Heart right ventricle (tissue), 16 donors: ENCODE results near the gene TNS3. TPM values are rescaled to one million over a fixed set of nuclear protein-coding genes. Genes with fewer than 3 reads are reported as not detected.

Experiments
- ATAC-seq, 8 donors: fragments of 200-7000 bp; cut with Tn5 transposase; one replicate each; pipeline ENCODE4 v1.9.1; 2020; ENCODE audit warnings: mild to moderate bottlenecking in 8 of 8, moderate library complexity in 8 of 8, moderate number of reproducible peaks in 1 of 8
- DNase-seq, 2 donors: peaks; one replicate each; pipeline ENCODE4 v3.0.0-alpha.2; 2020
- H3K27ac ChIP-seq, 10 donors: fragments of 200-600 bp; sonication (generic) in 2 of 10; one replicate each; pipeline versions ENCODE4 v1.5.0 to v1.8.0; 2020 to 2022; ENCODE audit warnings: mild to moderate bottlenecking in 3 of 10
- H3K27me3 ChIP-seq, 7 donors: fragments of 200-600 bp; one replicate each; pipeline ENCODE4 v1.8.0; 2021 to 2022; ENCODE audit warnings: mild to moderate bottlenecking in 2 of 7
- H3K36me3 ChIP-seq, 9 donors: fragments of 200-600 bp; sonication (generic) in 1 of 9; one replicate each; pipeline versions ENCODE4 v1.5.0 to v1.8.0; 2020 to 2022; ENCODE audit warnings: mild to moderate bottlenecking in 2 of 9
- H3K4me1 ChIP-seq, 9 donors: fragments of 200-600 bp; sonication (generic) in 1 of 9; one replicate each; pipeline versions ENCODE4 v1.5.0 to v1.8.0; 2020 to 2022; ENCODE audit warnings: mild to moderate bottlenecking in 4 of 9
- H3K4me3 ChIP-seq, 10 donors: fragments of 200-600 bp; sonication (generic) in 2 of 10; one replicate each; pipeline versions ENCODE4 v1.5.0 to v1.8.0; 2020 to 2022; ENCODE audit warnings: mild to moderate bottlenecking in 7 of 10, moderate library complexity in 2 of 10
- H3K9me3 ChIP-seq, 11 donors: fragments of 200-600 bp in 10 of 11; sonication (generic) in 2 of 11; one replicate each; pipeline versions ENCODE4 v1.5.0 to v1.8.0; 2013 to 2022; ENCODE audit warnings: mild to moderate bottlenecking in 2 of 11, control low read depth in 1 of 11, moderate library complexity in 1 of 11
- WGBS, 2 donors: extraction: QIAGEN DNeasy Blood & Tissue Kit; methylation state at CpG; one replicate each; pipeline ENCODE4 v1.1.7; 2013; ENCODE audit warnings: inconsistent platforms in 1 of 2; 5-methylcytosine and 5-hydroxymethylcytosine counted together
- intact Hi-C, 10 donors: fragments of 100-400 bp; cut with DNase I; formaldehyde crosslinking; loops; one replicate each; pipeline versions ENCODE4 v1.11.1 to v1.14.2; 2022
- polyA plus RNA-seq, 2 donors: library from polyadenylated mRNA; stranded (reverse); fragments of 200-250 nt; gene quantifications; one replicate each; pipeline ENCODE4 v1.2.3, GENCODE V29; 2013
- total RNA-seq, 10 donors: library from RNA; stranded (reverse); fragmentation: NEBNext Ultra II Directional in 3 of 10; extraction: Animal tissue kit (Norgen Biotek cat#: 25700) in 3 of 10; gene quantifications; one replicate each; pipeline versions ENCODE4 v1.2.1 to v1.2.4, GENCODE V29; 2021 to 2023
- TF ChIP-seq, protein P1 (sequence below), 9 donors: fragments of 200-600 bp; sonication (generic) in 2 of 9; IDR thresholded peaks; one replicate each; pipeline versions ENCODE4 v1.5.0 to v1.8.0; 2021 to 2022; ENCODE audit warnings: antibody characterized with exemption in 9 of 9, mild to moderate bottlenecking in 5 of 9, moderate library complexity in 1 of 9
- donor health status: Arrhythmogenic right ventricular cardiomyopathy.
- donor health status: ischemic (EF 13 %, LVEDD 7.1; RV severe dilation, severe dysfunction).
- donor health status: healthy with polysubstance abuse.
- donor health status: DM: no; HTN: yes; CAD: no.
- donor health status: DM: no; HTN: no; CAD: no.
- donor health status: ischemic (EF 25% LVEDD 6.9; RV normal size, moderate dysfunction).
- donor health status: ischemic (EF 25% LVEDD 5.7; RV mildly dilated, moderate dysfunction).
- donor health status: healthy.
- donor health status: DM: yes; HTN: yes; CAD: no.
- donor health status: Ischemic cardiomyopathy.
- donor health status: ischemic (EF 35%, LVEDD 5.7; RV mildly dilated, moderate dysfunction).
- donor health status: nonischemic (EF 11% LVEDD 7.7; RV severe dilation, severe dysfunction).
- donor health status: DM: yes; HTN: yes; CAD: no.
- donor health status: PGD.
- donor health status: ischemic (EF 29% LVEDD 5.4; RV normal size, mild dysfunction).
- donor health status: nonischemic (EF 23%, LVEDD 6.1; RV moderate dilation, normal function).

Gene TNS3
- total and polyA plus RNA-seq, 12 donors = 6.7 to 74.2 (median 34.0) TPM

DNA sequence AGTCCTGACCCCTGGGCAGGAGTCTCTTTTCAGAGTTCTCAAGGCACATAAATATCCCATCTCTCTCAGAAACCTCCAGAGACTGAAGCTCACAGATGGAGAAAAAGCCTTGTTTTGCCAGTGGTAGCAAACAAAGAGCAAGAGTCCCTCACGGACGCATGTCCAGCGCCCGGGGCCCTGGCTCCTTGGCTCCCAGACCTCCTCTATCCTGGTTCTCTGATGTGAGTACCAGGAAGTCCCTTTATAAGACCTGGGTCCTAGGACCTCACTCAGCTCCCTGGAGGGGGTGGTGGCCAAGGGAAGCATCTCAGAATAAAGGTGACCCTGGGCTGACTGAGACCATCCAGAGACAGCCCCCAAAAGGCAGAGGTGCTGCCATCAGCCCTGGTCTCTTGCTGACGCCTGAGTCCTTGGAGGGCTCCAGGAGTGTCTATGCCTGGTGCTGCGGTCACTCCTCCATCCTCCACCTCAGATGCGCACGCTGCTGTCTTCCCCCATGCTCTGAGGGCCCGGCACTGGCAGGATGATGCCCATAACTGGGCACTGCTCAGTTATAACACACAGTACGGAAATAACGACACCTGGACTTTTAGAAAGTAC, 221.5 kb downstream of the TNS3 start:
- Histone ChIP-seq H3K27me3 (no peaks in the 10 kb centered on the region), H3K4me1 (peaks cover 0 to 36% (median 15%) of the 10 kb centered on the region in 9 donors), H3K9me3 (no peaks in the 10 kb centered on the region), H3K36me3 (peaks cover 0 to 30% (median 0%) of the 10 kb centered on the region in 9 donors), H3K4me3 (no peak overlapping the region), H3K27ac (peak overlapping the region in 5 of 10 donors; percentile 50 to 75 (median 65))
- TF ChIP-seq, protein P1, sequence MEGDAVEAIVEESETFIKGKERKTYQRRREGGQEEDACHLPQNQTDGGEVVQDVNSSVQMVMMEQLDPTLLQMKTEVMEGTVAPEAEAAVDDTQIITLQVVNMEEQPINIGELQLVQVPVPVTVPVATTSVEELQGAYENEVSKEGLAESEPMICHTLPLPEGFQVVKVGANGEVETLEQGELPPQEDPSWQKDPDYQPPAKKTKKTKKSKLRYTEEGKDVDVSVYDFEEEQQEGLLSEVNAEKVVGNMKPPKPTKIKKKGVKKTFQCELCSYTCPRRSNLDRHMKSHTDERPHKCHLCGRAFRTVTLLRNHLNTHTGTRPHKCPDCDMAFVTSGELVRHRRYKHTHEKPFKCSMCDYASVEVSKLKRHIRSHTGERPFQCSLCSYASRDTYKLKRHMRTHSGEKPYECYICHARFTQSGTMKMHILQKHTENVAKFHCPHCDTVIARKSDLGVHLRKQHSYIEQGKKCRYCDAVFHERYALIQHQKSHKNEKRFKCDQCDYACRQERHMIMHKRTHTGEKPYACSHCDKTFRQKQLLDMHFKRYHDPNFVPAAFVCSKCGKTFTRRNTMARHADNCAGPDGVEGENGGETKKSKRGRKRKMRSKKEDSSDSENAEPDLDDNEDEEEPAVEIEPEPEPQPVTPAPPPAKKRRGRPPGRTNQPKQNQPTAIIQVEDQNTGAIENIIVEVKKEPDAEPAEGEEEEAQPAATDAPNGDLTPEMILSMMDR (IDR thresholded peaks at IDR 0.05) = no peak
- DNase-seq (no peak), ATAC-seq (peak in 1 of 8 donors; percentile 5)
- WGBS, 2 donors = 96 to 98% methylated on average over 11 of the region's 11 CpGs
- intact Hi-C loops = no loop called here

DNA sequence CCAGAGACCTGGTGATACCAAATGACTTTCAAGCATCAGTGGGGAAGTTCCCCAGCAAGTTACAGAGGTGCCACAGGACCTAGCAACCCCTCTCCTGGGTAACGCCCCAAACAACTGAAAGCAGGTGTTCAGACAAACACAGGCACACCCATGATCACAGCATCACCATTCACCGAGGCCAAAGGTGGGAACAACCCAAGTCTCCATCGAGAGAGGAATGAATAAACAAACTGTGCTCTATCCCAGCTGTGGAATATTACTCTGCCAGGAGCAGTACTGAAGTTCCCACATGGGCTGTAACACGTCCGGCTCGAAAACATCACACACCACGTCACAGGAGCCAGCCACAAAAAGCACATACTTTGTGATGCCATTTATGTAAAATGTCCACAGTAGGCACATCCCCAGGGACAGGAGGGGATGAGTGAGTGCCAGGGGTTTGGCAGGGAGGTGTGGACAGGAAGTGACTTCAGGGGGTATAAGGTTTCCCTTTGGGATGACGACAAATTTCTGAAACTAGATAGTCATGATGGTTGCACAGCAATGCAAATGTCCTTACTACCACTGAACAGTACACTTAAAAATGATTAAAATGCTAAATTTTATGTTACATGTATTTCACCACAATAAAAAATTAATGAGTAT, 222.8 kb downstream of the TNS3 start:
- ATAC-seq (no peak), DNase-seq (no peak)
- 96 to 98% methylated on average over 8 of the region's 8 CpGs for WGBS, 2 donors
- Histone ChIP-seq H3K9me3 (no peaks in the 10 kb centered on the region), H3K36me3 (peaks cover 0 to 23% (median 0%) of the 10 kb centered on the region in 9 donors), H3K4me3 (no peak overlapping the region), H3K27ac (no peak overlapping the region), H3K27me3 (no peaks in the 10 kb centered on the region), H3K4me1 (peaks cover 0 to 49% (median 21%) of the 10 kb centered on the region in 9 donors)
- intact Hi-C loops = no loop called here
- TF ChIP-seq, protein P1 (IDR thresholded peaks at IDR 0.05) = no peak

DNA sequence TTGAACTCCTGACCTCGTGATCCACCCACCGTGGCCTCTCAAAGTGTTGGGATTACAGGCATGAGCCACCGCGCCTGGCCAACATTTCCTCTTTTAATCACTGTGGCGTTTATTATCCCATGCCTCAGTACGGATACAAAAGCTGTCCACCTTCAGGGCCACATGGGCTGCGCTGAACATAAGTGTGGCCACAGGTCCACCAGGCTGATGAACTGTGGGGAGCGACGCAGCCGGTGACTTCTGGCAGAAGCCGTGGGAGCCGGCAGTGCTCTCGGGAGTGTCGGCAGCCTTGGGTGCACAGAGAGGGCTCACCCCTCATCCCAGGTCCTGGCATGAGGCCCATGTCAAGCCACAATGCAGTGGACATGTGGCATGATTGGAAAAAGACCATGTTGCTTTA, 223.6 kb downstream of the TNS3 start:
- DNase-seq = no peak
- H3K9me3 ChIP-seq = no peaks in the 10 kb centered on the region
- ATAC-seq = no peak
- 87 to 89% methylated on average over 14 of the region's 14 CpGs for WGBS, 2 donors
- H3K4me3 ChIP-seq = no peak overlapping the region
- intact Hi-C loops = no loop called here
- TF ChIP-seq, protein P1 (IDR thresholded peaks at IDR 0.05) = no peak
- H3K36me3 ChIP-seq = peaks cover 0 to 16% (median 0%) of the 10 kb centered on the region in 9 donors
- no peaks in the 10 kb centered on the region for H3K27me3 ChIP-seq
- H3K4me1 ChIP-seq = peaks cover 0 to 49% (median 21%) of the 10 kb centered on the region in 9 donors
- H3K27ac ChIP-seq = no peak overlapping the region

DNA sequence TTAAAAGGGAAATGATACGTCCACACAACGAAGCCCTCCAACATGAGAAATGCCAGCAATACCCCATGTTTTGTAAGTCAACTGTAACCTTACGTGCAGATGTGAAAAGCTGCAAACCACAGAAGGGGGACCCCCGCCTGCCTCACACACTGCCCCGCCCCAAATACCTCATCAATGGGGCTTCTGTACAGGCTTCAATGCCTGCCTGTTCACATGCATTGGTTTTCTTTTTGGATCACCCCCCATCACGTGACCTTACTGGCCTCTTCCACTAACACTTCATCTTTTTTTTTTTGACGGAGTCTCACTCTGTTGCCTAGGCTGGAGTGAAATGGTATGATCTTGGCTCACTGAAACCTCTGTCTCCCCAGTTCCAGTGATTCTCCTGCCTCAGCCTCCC, 224.0 kb downstream of the TNS3 start:
- 93 to 95% methylated on average over 7 of the region's 7 CpGs for WGBS, 2 donors
- no peaks in the 10 kb centered on the region for H3K9me3 ChIP-seq
- H3K4me3 ChIP-seq = no peak overlapping the region
- H3K4me1 ChIP-seq = peaks cover 0 to 49% (median 21%) of the 10 kb centered on the region in 9 donors
- peaks cover 0 to 17% (median 0%) of the 10 kb centered on the region in 9 donors for H3K36me3 ChIP-seq
- TF ChIP-seq, protein P1 (IDR thresholded peaks at IDR 0.05) = no peak
- no peak for DNase-seq
- intact Hi-C loops = loop anchor here in 1 of 10 donors (1.0 kb wide), 1 partner anchor 16 kb away; no protein-coding TSS in a partner anchor
- ATAC-seq = no peak
- H3K27me3 ChIP-seq = no peaks in the 10 kb centered on the region
- H3K27ac ChIP-seq = no peak overlapping the region
